Measurements from ENCODE around the gene PTPRD. TPM values are rescaled to one million over a fixed set of nuclear protein-coding genes. Genes with fewer than 3 reads are reported as not detected.

The PTPRD gene
- total RNA-seq, 1 donor from 2014 or later: 139 TPM

DNA sequence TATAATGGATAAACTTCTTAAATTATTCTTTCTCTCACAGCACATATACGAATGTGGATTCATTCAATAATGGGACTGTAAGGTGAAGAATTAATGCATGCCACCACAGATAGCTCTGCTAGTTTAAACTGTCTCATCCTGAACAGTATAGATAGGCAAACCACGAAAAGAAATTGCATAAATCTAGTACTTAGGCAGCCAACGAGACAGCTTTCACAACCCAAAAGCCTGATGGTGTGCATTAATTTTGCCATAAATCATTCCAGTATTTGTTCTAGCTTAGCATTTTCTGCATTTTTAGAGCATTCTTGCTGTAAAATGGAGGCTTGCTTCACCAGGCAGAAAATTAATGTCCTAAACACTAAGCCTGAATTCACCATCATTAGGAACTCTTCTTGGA, 1979.0 kb downstream of the PTPRD start:
- DNase-seq (ENCODE audit: low read depth, low spot score): no peak
- Mint-ChIP-seq H3K36me3 (ENCODE audit: low read depth) (peaks cover 2% of the 10 kb centered on the region), H3K27ac (ENCODE audit: unreplicated experiment) (no peak overlapping the region), H3K4me1 (peaks cover 6% of the 10 kb centered on the region), H3K4me3 (no peak overlapping the region), H3K27me3 (ENCODE audit: low read depth) (no peaks in the 10 kb centered on the region), H3K9me3 (no peaks in the 10 kb centered on the region)
- TF ChIP-seq, protein P1, sequence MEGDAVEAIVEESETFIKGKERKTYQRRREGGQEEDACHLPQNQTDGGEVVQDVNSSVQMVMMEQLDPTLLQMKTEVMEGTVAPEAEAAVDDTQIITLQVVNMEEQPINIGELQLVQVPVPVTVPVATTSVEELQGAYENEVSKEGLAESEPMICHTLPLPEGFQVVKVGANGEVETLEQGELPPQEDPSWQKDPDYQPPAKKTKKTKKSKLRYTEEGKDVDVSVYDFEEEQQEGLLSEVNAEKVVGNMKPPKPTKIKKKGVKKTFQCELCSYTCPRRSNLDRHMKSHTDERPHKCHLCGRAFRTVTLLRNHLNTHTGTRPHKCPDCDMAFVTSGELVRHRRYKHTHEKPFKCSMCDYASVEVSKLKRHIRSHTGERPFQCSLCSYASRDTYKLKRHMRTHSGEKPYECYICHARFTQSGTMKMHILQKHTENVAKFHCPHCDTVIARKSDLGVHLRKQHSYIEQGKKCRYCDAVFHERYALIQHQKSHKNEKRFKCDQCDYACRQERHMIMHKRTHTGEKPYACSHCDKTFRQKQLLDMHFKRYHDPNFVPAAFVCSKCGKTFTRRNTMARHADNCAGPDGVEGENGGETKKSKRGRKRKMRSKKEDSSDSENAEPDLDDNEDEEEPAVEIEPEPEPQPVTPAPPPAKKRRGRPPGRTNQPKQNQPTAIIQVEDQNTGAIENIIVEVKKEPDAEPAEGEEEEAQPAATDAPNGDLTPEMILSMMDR (conservative IDR thresholded peaks at IDR 0.05): no peak

DNA sequence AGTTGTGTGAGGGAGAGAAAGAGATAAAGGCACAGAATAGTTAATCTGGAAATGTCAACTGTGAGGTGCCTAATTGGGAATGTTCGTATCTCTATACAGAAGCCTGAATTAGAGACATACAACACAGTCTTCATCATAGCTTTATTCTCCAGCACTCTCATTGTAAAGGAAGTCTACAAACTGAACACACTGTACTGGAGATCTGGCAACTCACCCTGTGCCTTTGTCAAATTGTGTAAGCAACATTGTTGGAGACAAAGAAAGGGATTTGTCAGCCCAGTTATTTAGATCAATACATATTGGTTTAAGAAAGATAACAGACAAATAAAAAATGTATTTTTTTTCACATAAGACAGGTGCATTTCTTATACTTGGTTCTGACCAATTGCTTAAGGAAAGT, 1980.3 kb downstream of the PTPRD start:
- H3K9me3 Mint-ChIP-seq: no peaks in the 10 kb centered on the region
- H3K27me3 Mint-ChIP-seq (ENCODE audit: low read depth): no peaks in the 10 kb centered on the region
- no peak overlapping the region for H3K4me3 Mint-ChIP-seq
- H3K27ac Mint-ChIP-seq (ENCODE audit: unreplicated experiment): no peak overlapping the region
- peaks cover 5% of the 10 kb centered on the region for H3K36me3 Mint-ChIP-seq (ENCODE audit: low read depth)
- TF ChIP-seq, protein P1 (conservative IDR thresholded peaks at IDR 0.05): no peak
- no peak for DNase-seq (ENCODE audit: low read depth, low spot score)
- peaks cover 17% of the 10 kb centered on the region for H3K4me1 Mint-ChIP-seq

DNA sequence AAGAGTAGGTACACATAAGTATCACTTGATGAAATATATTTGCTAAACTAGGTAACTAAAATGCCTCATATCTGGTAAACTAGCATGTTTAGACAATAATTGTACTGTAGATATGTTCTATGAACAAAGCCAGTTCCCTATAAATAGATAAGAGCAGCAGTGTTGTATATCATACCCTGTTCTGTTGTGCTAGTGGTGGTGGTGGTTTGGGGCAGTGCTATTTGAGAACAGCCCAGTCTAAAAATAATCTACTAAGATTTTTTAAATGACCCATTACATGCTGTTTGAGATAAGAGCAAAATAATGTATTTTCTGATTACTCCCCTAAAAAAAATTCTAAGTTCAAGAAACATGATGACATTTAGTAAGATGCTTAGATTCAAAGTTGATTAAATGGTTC, 1984.0 kb downstream of the PTPRD start:
- Mint-ChIP-seq H3K27ac (ENCODE audit: unreplicated experiment) (no peak overlapping the region), H3K36me3 (ENCODE audit: low read depth) (peaks cover 9% of the 10 kb centered on the region), H3K4me3 (no peak overlapping the region), H3K27me3 (ENCODE audit: low read depth) (no peaks in the 10 kb centered on the region), H3K9me3 (no peaks in the 10 kb centered on the region), H3K4me1 (peaks cover 19% of the 10 kb centered on the region)
- DNase-seq (ENCODE audit: low read depth, low spot score): no peak
- TF ChIP-seq, protein P1 (conservative IDR thresholded peaks at IDR 0.05): no peak

DNA sequence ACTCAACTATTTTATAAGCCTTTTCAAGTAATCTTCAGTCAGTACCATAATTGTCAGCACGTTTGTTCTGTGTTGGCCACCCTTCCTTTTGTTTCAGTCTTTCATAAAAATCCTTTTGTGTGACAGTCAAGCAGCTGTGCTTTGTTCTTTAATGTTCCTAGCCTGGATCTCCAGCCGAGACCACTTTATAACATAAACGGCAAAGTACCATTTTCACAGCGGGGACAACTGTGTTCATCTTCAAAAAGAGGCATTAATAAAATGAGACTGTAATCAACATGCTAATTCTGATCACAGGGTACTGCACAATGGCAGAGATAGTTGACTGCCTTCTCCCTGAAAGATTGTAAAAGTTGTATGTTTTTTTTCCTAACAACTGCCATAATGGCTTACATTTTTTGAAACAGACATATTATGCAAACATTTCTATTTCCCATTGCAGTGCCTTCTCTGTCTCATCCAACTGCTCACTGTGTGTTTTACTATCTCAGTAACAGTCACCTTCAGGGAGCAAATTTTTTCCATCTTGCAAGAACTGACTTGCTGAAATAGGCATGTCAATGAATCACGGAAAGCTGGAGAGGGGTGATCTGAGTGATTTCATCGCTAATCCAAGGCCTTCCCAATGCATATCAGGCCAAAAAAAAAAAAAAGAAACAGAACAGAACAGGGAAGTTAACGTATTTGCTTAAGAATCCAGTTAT, 1984.7 kb downstream of the PTPRD start:
- Mint-ChIP-seq H3K36me3 (ENCODE audit: low read depth) (peaks cover 6% of the 10 kb centered on the region), H3K27ac (ENCODE audit: unreplicated experiment) (peak overlapping the region; percentile 36), H3K4me3 (no peak overlapping the region), H3K9me3 (no peaks in the 10 kb centered on the region), H3K27me3 (ENCODE audit: low read depth) (no peaks in the 10 kb centered on the region), H3K4me1 (peaks cover 19% of the 10 kb centered on the region)
- TF ChIP-seq, protein P1 (conservative IDR thresholded peaks at IDR 0.05): no peak
- DNase-seq (ENCODE audit: low read depth, low spot score): no peak

DNA sequence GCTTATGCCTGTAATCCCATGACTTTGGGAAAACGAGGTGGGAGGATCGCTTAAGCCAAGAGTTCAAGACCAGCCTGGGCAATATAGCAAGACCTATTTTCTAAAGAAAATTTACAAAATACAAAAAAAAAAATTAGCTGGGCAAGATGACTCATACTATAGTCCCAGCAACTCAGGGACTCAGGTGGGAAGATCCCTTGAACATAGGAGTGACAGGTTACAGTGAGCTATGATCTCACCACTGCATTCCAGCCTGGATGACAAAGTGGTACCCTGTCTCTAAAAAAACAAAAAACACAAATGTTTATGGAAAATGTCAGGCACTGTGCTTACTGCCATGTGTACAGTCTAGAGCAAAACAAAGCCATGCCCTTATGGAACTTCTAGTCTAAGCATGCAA, 1989.9 kb downstream of the PTPRD start:
- Mint-ChIP-seq H3K4me3 (no peak overlapping the region), H3K27me3 (ENCODE audit: low read depth) (no peaks in the 10 kb centered on the region), H3K9me3 (no peaks in the 10 kb centered on the region), H3K4me1 (peaks cover 5% of the 10 kb centered on the region), H3K27ac (ENCODE audit: unreplicated experiment) (no peak overlapping the region), H3K36me3 (ENCODE audit: low read depth) (peaks cover 6% of the 10 kb centered on the region)
- DNase-seq (ENCODE audit: low read depth, low spot score): no peak
- TF ChIP-seq, protein P1 (conservative IDR thresholded peaks at IDR 0.05): no peak

Measured in neural crest cell (in vitro differentiated cells).